MV-4-11 (cell line): ENCODE measurements around the gene MOB3C.

ENCODE experiments used
- DNase-seq: peaks from one replicate; lab custom pipeline; 2025; lab: John Stamatoyannopoulos, UW

MOB3C gene

GRCh38 chr1:46638921-46639320 is 22.3 kb upstream of the MOB3C start:
- DNase-seq = no peak

GRCh38 chr1:46637444-46638083 is 21.0 kb upstream of the MOB3C start:
- no peak for DNase-seq

- DNase-seq = no peak
These were observed 18.6 kb upstream of the MOB3C start for GRCh38 chr1:46635205-46635604.

GRCh38 chr1:46630719-46631118 is 14.1 kb upstream of the MOB3C start:
- no peak for DNase-seq

GRCh38 chr1:46623743-46624644 is 7.4 kb upstream of the MOB3C start:
- DNase-seq = no peak

GRCh38 chr1:46622344-46622743 is 5.7 kb upstream of the MOB3C start:
- DNase-seq = peak; percentile 11

- DNase-seq = no peak
These were observed 5.3 kb upstream of the MOB3C start for GRCh38 chr1:46621930-46622329.

- no peak for DNase-seq
These were observed 3.1 kb upstream of the MOB3C start for GRCh38 chr1:46619656-46620258.

GRCh38 chr1:46618754-46619415 is 2.3 kb upstream of the MOB3C start:
- DNase-seq = peak; percentile 36

- no peak for DNase-seq
These were observed 1.2 kb upstream of the MOB3C start for GRCh38 chr1:46617833-46618232.

- no peak for DNase-seq
These were observed 643 bp upstream of the MOB3C start for GRCh38 chr1:46617108-46617800.

- no peak for DNase-seq
These were observed 876 bp downstream of the MOB3C start for GRCh38 chr1:46615735-46616134.

- no peak for DNase-seq
These were observed 1.5 kb downstream of the MOB3C start for GRCh38 chr1:46615088-46615487.

- DNase-seq = no peak
These were observed 2.0 kb downstream of the MOB3C start for GRCh38 chr1:46614604-46614984.

- DNase-seq = peak; percentile 74
These were observed 2.7 kb downstream of the MOB3C start for GRCh38 chr1:46613661-46614603.

- no peak for DNase-seq
These were observed 3.5 kb downstream of the MOB3C start for GRCh38 chr1:46612937-46613660.

GRCh38 chr1:46611691-46612221 is 4.9 kb downstream of the MOB3C start:
- no peak for DNase-seq

GRCh38 chr1:46607345-46608130 is 9.1 kb downstream of the MOB3C start:
- no peak for DNase-seq
